ENCODE data around the gene CHRNA3. TPM values are rescaled to one million over a fixed set of nuclear protein-coding genes. Genes with fewer than 3 reads are reported as not detected.
"Not testable (repeated sequence)": the region's sequence is repeated elsewhere in the genome, so short reads cannot be mapped to it uniquely, and the experiment has no call there.

CHRNA3 gene
- polyA plus RNA-seq, 10 donors: 0.05 to 0.48 (median 0.24) TPM; not detected in 2

GRCh38 chr15:78563092-78563491 lies 57.7 kb downstream of the CHRNA3 start:
- DNase-seq: no peak

GRCh38 chr15:78561490-78561889 lies 59.3 kb downstream of the CHRNA3 start:
- DNase-seq: no peak

GRCh38 chr15:78560201-78560600 lies 60.6 kb downstream of the CHRNA3 start:
- not testable (repeated sequence) for DNase-seq

GRCh38 chr15:78552597-78552996 lies 68.2 kb downstream of the CHRNA3 start:
- DNase-seq: no peak

GRCh38 chr15:78551902-78552301 lies 68.9 kb downstream of the CHRNA3 start:
- DNase-seq: no peak

GRCh38 chr15:78550815-78551214 lies 70.0 kb downstream of the CHRNA3 start:
- DNase-seq: no peak

GRCh38 chr15:78550194-78550593 lies 70.6 kb downstream of the CHRNA3 start:
- no peak for DNase-seq

Other genes starting within 250 kb of the CHRNA3 start
- 10 to 100 TPM; 35.1 to 54.0 (median 42.4) TPM for gene IREB2, start 182.8 kb downstream of the CHRNA3 start, polyA plus RNA-seq (ENCODE audit: insufficient read length in 10 of 10)
- 1 to 10 TPM; 1.5 to 3.8 (median 2.1) TPM for gene HYKK, start 113.4 kb downstream of the CHRNA3 start, polyA plus RNA-seq (ENCODE audit: insufficient read length in 10 of 10)
- 100 to 1,000 TPM; 136 to 185 (median 164) TPM for gene PSMA4, start 80.6 kb downstream of the CHRNA3 start, polyA plus RNA-seq (ENCODE audit: insufficient read length in 10 of 10)
- gene CHRNA5, start 55.5 kb downstream of the CHRNA3 start, polyA plus RNA-seq (ENCODE audit: insufficient read length in 10 of 10): 1 to 10 TPM in 7 of 10 donors, under 1 TPM in 3; 0.47 to 3.7 (median 1.7) TPM
- 1 to 10 TPM in 2 of 10 donors, under 1 TPM in 8; 0.16 to 1.2 (median 0.41) TPM for gene CHRNB4, start 20.2 kb upstream of the CHRNA3 start, polyA plus RNA-seq (ENCODE audit: insufficient read length in 10 of 10)
- gene ADAMTS7, start 190.5 kb upstream of the CHRNA3 start, polyA plus RNA-seq (ENCODE audit: insufficient read length in 10 of 10): 10 to 100 TPM; 12.9 to 23.2 (median 18.0) TPM